ENCODE data around the gene EXOSC5.

DNA sequence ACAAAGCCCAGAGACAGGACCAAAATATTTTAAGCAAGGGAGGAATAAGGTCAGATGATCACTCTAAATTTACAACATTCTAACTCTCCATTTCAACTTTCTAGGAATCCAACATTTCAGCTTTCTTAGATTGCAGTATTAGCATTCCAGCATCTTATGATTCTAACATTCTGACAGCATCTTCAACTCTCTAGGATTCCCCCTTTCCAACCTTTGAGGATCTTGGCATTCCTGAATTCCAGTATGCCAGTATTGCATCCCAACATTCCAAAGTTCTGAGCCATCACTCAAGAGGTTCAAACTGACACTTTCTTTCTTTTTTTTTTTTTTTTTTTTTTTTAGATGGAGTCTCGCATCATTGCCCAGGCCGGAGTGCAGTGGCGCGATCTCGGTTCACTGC, 57.2 kb downstream of the EXOSC5 start:
- TF ChIP-seq CTCF (IDR thresholded peaks at IDR 0.05; ENCODE audit: low read depth, low read length) (no peak), EZH2phosphoT487 (IDR thresholded peaks at IDR 0.05; ENCODE audit: low read depth) (no peak)
